NCI-H128 (cell line): ENCODE data around the gene ATP1B1.

Source experiments
- DNase-seq: peaks from one replicate; lab custom pipeline; 2025; ENCODE audit not compliant: unreplicated experiment; lab: John Stamatoyannopoulos, UW

ATP1B1 gene

GRCh38 chr1:169094897-169095569, 11.5 kb upstream of the ATP1B1 start:
- no peak for DNase-seq

DNA sequence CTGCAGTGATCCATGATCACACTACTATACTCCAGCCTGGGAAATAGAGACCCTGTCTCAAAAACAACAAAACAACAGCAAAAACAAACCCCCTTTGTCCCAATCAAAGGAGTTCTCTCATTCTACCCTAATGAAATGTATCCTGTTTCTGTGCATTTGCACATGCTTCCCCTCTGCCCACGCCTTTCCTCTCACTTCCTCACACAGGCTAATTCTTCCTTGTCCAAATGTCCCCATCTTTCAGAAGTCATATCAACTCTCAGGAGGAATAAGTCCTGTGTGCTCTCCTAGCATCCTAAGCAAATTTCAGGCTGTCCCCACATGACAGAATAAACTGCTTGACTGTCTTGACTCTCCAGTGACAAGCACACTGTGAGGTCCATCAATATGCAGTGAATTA, 8.1 kb upstream of the ATP1B1 start:
- no peak for DNase-seq

- no peak for DNase-seq
Observed at GRCh38 chr1:169099561-169099960, 6.9 kb upstream of the ATP1B1 start.

GRCh38 chr1:169100208-169100607, 6.3 kb upstream of the ATP1B1 start:
- no peak for DNase-seq

GRCh38 chr1:169100651-169101088, 5.8 kb upstream of the ATP1B1 start:
- DNase-seq: no peak

DNA sequence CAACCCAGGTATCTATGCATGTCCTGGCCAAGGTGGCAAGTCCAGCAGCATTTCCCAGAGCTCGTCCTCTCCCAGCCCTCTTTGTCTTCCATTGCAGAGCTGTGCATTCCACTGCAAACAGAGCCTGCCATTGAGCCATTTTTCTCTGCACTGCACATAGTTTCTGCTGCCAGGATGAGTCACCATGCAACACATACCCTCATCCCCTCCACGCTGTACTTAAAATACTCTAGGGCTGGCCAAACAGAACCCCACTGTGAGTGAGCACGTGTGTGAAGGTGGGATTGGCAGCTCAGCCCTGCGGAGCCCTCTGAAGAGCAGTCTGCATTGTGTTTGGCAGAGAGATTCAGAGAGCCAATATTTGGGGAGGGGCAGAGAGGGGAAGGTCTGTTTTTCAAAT, 3.9 kb upstream of the ATP1B1 start:
- peak; percentile 30 for DNase-seq

DNA sequence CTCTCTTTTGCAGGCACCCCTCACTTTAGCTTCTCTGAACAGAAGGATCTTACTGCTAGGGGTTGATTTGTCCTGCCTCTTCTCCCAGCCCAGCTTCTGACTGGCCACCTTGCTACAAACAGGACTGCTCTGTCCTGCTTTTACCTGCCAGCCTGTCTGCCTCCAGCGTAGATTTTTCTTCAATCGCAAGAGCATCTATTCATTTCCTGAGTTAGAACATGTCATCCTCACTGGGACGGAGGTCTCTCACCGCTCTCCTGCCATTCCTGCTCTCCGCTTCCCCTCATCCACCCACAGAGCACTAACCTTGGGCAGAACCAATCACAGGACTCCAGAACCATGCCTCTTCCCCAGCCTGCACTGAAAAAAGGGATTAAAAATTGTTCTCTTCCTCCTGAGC, 3.5 kb upstream of the ATP1B1 start:
- DNase-seq: no peak

DNA sequence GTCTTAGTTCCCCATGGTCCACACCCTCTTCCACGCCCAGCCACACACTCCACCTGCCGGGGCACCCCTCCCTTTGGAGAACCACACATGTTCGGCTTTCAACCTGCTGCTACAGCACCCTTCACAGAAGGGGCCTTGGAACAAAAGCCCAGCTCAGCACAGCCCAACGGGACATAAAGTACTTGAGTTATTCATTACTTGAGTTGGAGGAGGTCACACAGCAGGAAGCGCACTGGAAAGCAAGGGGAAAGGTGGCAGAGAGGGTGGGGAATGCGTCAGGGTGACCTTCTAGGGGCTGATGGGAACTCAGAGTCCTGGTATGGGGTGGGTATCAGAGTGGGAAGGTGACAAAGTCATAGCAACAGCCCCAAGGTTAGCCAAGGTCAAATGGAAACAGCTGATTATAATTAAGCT, 3.0 kb upstream of the ATP1B1 start:
- DNase-seq: no peak

- DNase-seq: no peak
Observed at GRCh38 chr1:169105087-169105433, 1.4 kb upstream of the ATP1B1 start.

DNA sequence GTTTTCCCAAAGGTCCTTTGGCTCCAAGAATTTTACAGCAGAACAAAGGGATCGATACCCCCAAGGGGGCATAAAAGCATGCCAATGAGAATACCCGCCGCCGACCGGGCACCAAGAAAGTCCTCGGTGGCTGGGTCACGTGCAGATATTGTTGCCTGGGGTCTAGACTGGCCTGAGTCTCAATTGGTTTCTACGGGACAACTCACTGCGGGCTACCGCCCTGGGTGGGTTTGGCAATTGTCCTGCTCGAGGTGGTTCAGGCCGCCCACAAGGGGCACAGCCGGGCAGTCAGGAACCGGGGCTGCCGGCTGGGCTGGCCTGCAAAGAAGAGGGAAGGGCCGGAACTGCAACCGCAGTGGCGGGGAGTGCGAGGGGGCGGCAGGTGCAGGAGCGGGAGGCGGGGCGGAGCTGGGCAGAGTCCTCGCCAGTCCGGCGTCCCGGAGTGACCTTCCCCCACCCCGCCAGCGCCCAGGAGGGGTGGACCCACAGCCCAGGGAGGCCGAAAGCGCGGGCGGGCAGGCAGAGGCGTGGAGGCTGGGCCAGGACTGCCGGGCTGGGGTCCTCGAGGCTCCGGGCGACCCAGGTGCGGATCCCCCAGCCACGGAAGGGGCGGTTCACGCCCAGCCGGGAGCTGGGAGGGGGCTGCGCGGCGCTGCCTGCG, 926 bp upstream of the ATP1B1 start:
- peak; percentile 75 for DNase-seq

DNA sequence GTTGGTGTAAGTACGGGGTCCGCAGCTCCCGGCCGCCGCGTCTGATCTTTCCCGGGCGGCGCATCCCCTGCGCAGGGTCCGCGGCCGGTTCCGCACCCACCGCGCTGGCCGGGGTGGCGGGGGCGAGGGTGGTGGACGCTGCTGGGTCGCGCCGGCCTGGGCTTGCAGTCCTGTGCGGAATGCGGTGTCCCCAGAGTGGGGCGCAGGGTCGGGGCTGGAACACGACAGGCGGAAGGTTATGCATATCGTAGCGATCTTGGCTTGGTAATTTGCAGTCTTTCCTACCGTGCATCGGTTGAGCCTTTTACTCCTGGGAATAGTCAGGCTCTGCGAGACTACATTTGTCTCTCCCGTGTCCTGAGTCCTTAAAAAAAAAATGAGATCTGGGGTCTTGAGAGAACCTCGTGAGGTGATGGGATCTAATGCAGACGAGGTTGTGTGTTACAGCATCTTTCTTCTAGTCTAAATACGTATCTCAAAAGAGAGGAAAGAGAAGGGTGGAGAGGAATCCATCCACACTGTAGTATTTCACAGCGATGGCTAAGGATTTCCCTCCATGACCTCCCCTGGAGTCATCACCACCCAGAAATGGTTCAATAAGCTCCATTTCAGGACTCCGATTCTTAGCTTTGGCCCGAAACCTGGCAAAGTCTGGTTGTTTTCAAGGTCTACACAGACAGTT, 572 bp downstream of the ATP1B1 start:
- DNase-seq: peak; percentile 23

DNA sequence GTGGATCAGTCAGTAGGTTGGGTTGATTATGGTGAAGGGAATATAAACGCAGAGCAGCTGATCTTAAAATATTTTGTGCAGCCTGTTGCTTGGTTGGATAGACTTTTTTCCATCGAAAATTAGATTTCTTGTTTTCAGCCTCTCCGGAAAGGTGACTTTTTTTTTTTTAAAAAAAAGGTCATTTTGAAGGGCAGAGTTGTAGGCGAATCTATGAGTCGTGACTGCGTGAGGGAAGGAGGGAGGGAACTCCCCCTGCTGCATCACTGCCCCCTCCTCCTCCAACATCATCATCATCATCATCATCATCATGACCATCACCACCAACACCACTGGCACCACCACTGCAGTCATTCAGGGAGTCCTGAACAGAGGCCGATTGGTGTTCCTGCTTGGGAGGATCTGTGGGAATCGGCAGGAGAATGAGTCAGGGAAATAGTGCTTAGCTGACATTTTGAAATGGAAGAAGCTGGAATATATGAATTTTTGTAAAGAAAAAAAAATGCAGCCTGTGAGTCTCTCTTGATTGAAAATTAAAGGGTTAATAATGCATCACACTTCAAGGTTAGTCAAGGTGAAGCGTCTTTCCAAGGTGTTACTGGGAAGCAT, 1.2 kb downstream of the ATP1B1 start:
- DNase-seq: no peak

- DNase-seq: no peak
Observed at GRCh38 chr1:169108223-169108622, 1.7 kb downstream of the ATP1B1 start.

- DNase-seq: no peak
Observed at GRCh38 chr1:169108863-169109560, 2.5 kb downstream of the ATP1B1 start.

DNA sequence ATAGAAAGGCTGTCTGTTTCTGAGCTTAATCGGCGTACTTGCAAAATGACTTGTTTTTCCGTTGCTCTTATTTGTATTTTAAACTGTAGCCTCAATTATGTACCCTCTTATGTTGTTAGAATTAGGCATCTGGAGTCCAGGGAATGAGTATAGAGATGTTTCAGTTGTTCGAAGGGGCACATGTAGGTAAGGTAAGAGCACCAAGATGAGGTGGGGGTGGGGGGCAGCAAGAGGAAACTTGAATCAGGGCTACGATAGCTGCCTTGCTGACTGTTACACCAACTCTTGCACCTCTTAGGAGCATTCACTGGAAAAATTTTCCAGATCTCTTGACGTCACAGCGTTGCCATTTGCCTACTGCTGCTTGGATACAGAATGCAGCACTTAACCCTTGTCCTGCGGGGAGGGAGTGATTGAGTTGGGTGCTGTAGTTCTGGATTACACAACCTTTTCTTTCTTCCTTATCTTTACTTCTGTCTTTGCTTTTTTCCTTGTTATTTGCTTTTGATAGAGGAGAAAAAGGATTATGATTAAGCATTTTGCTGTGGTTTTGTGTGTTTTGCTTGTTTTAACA, 3.2 kb downstream of the ATP1B1 start:
- DNase-seq: peak; percentile 13

GRCh38 chr1:169110236-169110635, 3.7 kb downstream of the ATP1B1 start:
- no peak for DNase-seq

GRCh38 chr1:169110689-169111447, 4.4 kb downstream of the ATP1B1 start:
- DNase-seq: no peak

DNA sequence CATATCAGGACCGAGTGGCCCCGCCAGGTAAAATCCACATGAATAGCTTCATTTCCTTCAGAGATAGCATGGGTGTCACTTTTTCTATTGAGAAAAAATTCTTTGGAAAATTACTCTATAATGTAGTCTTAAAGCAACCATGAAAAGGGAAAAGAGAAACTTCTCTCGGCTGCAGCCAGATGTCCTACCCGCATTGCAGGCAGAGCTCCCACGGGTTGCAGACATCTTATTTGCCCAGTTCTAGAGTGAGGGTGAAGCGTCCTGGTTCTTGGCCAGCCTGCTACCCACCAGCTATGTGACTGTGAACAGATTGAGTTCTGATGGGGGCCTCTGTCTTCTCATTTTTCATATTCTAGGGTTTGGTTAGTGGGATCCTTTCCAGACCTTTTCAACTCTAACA, 5.0 kb downstream of the ATP1B1 start:
- DNase-seq: no peak

DNA sequence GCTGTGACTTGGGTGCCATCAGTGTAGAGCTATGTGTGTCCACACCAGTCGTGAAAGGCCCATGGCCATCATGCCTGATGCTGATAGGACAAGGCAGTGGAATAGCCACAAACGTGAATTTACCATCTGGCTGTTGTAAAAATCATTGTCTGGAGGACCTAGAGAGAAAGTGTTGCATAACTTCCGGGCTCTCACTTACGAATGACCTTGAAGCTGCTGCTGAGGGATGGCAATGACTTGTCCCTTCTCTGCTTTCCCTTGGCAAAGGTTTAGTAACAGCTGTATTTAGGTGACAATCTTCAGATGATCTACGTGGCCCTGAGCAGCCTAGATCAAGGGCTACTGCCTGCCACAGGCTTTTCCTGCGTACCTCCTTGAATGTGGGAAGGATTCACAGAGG, 5.8 kb downstream of the ATP1B1 start:
- DNase-seq: no peak

DNA sequence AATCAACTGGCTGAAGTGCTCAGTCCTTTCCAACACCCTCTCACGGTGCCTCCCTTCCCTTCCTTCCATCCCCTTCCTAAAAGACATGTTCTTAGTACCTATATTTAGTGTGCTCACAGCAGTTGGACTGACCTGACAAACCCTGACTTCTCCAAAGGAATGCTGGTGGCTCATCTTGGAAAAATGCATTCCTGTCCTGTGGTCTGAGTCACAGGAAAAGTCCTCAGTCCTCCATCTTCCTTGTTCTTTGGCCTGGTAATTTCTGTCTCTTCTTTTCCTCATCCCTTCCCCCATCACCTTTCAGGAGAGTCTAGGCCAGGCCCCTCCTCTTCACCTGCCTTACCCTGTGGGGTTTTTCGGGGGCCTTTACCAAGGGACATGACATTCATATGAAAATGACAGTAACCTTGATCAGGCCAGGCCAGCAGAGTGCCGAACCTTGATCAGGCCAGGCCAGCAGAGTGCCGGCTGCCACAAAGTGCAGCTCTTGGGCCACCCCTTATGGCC, 7.2 kb downstream of the ATP1B1 start:
- DNase-seq: no peak
